WTC11 (cell line): ENCODE data around the gene MALSU1. TPM values are rescaled to one million over a fixed set of nuclear protein-coding genes. Genes with fewer than 3 reads are reported as not detected.

Experiments
- ATAC-seq: fragments of 200-7000 bp; cut with Tn5 transposase; 2 replicates; pipeline ENCODE4 v1.10.0; 2021; ENCODE audit warnings: mild to moderate bottlenecking, moderate library complexity
- CTCF ChIA-PET: fragments of 300-600 bp; sonication (Branson Sonifier 250); formaldehyde crosslinking; loops from one replicate; lab custom pipeline; 2021; ENCODE audit warnings: antibody characterized with exemption; lab: Charles Lee
- POLR2A ChIA-PET: fragments of 350-600 bp; sonication (Branson Sonifier 250); formaldehyde crosslinking; loops from one replicate; lab custom pipeline; 2021; ENCODE audit warnings: antibody characterized with exemption; lab: Charles Lee
- DNase-seq: peaks from one replicate; pipeline ENCODE4 v3.0.0; 2021; ENCODE audit warnings: low spot score
- H3K27ac Mint-ChIP-seq: 2 replicates; pipeline ENCODE4 v1.8.0; 2021; ENCODE audit warnings: mixed read lengths
- H3K27me3 Mint-ChIP-seq: 2 replicates; pipeline ENCODE4 v1.8.0; 2021; ENCODE audit warnings: low read depth, mild to moderate bottlenecking, moderate library complexity, mixed read lengths
- H3K36me3 Mint-ChIP-seq: 2 replicates; pipeline ENCODE4 v1.8.0; 2021; ENCODE audit warnings: mixed read lengths
- H3K4me1 Mint-ChIP-seq: 2 replicates; pipeline ENCODE4 v1.8.0; 2022; ENCODE audit warnings: mixed read lengths
- H3K4me3 Mint-ChIP-seq: 2 replicates; pipeline ENCODE4 v1.8.0; 2021; ENCODE audit warnings: mild to moderate bottlenecking, moderate library complexity, mixed read lengths
- H3K9me3 Mint-ChIP-seq: 2 replicates; pipeline ENCODE4 v1.8.0; 2021; ENCODE audit warnings: mixed read lengths
- ELF4 ChIP-seq: sonication (generic); formaldehyde crosslinking; IDR thresholded peaks from 2 replicates; pipeline ENCODE4 v1.8.1; 2022; ENCODE audit warnings: low read depth, mild to moderate bottlenecking, moderate library complexity, missing genetic modification reagents
- EMX1 ChIP-seq: fragments of 250-450 bp; sonication (Bioruptor Pico); IDR thresholded peaks from 2 replicates; pipeline ENCODE4 v1.8.0; 2021; ENCODE audit warnings: mild to moderate bottlenecking
- FOXK1 ChIP-seq: sonication (generic); formaldehyde crosslinking; IDR thresholded peaks from 2 replicates; pipeline ENCODE4 v1.8.0; 2022; ENCODE audit warnings: mild to moderate bottlenecking, moderate library complexity, missing genetic modification reagents
- FOXP1 ChIP-seq: sonication (generic); formaldehyde crosslinking; IDR thresholded peaks from 2 replicates; pipeline ENCODE4 v1.8.0; 2022; ENCODE audit warnings: missing genetic modification reagents, mild to moderate bottlenecking, moderate library complexity, borderline replicate concordance
- GTF2I ChIP-seq: fragments of 250-450 bp; sonication (Bioruptor Pico); conservative IDR thresholded peaks from 2 replicates; pipeline ENCODE4 v1.4.0; 2021; ENCODE audit warnings: mild to moderate bottlenecking
- NFATC4 ChIP-seq: fragments of 250-450 bp; sonication (Bioruptor Pico); IDR thresholded peaks from 2 replicates; pipeline ENCODE4 v1.9.0; 2021; ENCODE audit warnings: mild to moderate bottlenecking
- NR2C2 ChIP-seq: sonication (generic); formaldehyde crosslinking; IDR thresholded peaks from 2 replicates; pipeline ENCODE4 v1.8.0; 2022; ENCODE audit warnings: mild to moderate bottlenecking, missing genetic modification reagents
- RORB ChIP-seq: fragments of 250-450 bp; sonication (Bioruptor Pico); IDR thresholded peaks from 2 replicates; pipeline ENCODE4 v1.9.0; 2021; ENCODE audit warnings: mild to moderate bottlenecking
- TCF7 ChIP-seq: sonication (generic); formaldehyde crosslinking; IDR thresholded peaks from 2 replicates; pipeline ENCODE4 v1.8.0; 2022; ENCODE audit warnings: mild to moderate bottlenecking, low read depth, missing genetic modification reagents, moderate library complexity
- TP53 ChIP-seq: sonication (generic); formaldehyde crosslinking; IDR thresholded peaks from 2 replicates; pipeline ENCODE4 v1.8.1; 2023; ENCODE audit warnings: mild to moderate bottlenecking, missing genetic modification reagents
- ZBTB21 ChIP-seq: sonication (generic); formaldehyde crosslinking; IDR thresholded peaks from 2 replicates; pipeline ENCODE4 v1.8.1; 2023; ENCODE audit warnings: mild to moderate bottlenecking, missing genetic modification reagents, borderline replicate concordance
- ZNF121 ChIP-seq: sonication (generic); formaldehyde crosslinking; IDR thresholded peaks from 2 replicates; pipeline ENCODE4 v1.8.0; 2023; ENCODE audit warnings: missing genetic modification reagents
- ZNF138 ChIP-seq: sonication (generic); formaldehyde crosslinking; conservative IDR thresholded peaks from 2 replicates; pipeline ENCODE4 v1.8.1; 2022; ENCODE audit warnings: mild to moderate bottlenecking, moderate library complexity, missing genetic modification reagents
- ZNF317 ChIP-seq: sonication (generic); formaldehyde crosslinking; IDR thresholded peaks from 2 replicates; pipeline ENCODE4 v1.8.1; 2023; ENCODE audit warnings: low read depth, mild to moderate bottlenecking, moderate library complexity, missing genetic modification reagents, borderline replicate concordance
- total RNA-seq: library from RNA; stranded (reverse); gene quantifications from 3 replicates; pipeline ENCODE4 v1.2.3, GENCODE V29; 2021
- TF ChIP-seq, protein P1 (sequence below): fragments of 250-450 bp; sonication (Bioruptor Pico); IDR thresholded peaks from 2 replicates; pipeline ENCODE4 v2.1.2; 2022; ENCODE audit warnings: mild to moderate bottlenecking, moderate library complexity
- TF ChIP-seq, protein P2 (sequence below): sonication (generic); formaldehyde crosslinking; IDR thresholded peaks from 2 replicates; pipeline ENCODE4 v1.8.0; 2023; ENCODE audit warnings: missing genetic modification reagents, mild to moderate bottlenecking, borderline replicate concordance
- TF ChIP-seq, protein P3 (sequence below): sonication (generic); formaldehyde crosslinking; IDR thresholded peaks from 2 replicates; pipeline ENCODE4 v1.8.0; 2022; ENCODE audit warnings: mild to moderate bottlenecking, missing genetic modification reagents
- TF ChIP-seq, protein P4 (sequence below): sonication (generic); formaldehyde crosslinking; IDR thresholded peaks from 2 replicates; pipeline ENCODE4 v1.8.1; 2022; ENCODE audit warnings: mild to moderate bottlenecking, moderate library complexity, missing genetic modification reagents
- TF ChIP-seq, protein P5 (sequence below): fragments of 250-450 bp; sonication (Bioruptor Pico); IDR thresholded peaks from 2 replicates; pipeline ENCODE4 v1.9.0; 2021; ENCODE audit warnings: mild to moderate bottlenecking, borderline replicate concordance
- TF ChIP-seq, protein P6 (sequence below): sonication (generic); formaldehyde crosslinking; IDR thresholded peaks from 2 replicates; pipeline ENCODE4 v1.8.0; 2022; ENCODE audit warnings: mild to moderate bottlenecking, missing genetic modification reagents

Gene MALSU1
- total RNA-seq, 1 experiment from 2014 or later, result 81.5 TPM

DNA sequence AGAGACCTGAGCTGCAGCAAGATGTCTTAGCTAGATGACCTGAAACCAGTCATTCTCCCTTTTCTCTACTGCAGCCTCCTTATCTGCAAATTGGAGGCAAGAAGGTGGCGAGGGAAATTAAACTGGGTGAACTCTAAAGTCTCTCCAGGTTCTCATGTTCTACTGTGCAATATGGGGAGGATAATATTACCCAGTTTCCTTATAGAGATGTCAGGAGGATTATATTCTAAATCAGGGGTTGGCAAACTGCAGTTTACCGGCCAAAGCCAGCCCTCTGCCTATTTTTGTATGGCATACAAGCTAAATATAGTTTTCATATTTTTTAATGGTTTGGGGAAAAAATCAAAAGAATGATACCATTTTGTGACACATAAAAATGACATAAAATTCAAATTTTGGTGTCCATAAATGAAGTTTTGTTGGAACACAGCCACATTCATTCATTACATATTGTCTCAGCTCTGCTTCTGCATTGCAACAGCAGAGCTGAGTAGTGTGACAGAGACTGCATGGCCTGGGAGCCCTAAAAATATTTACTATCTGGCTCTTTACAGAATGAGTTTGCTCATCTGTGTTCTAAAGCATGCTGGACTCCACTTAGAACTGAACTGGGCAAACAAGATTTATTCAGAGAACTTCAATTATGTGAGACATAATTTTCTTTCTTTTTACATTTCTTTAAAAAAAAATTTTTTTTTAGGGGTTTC is 19.2 kb upstream of the MALSU1 start (continued):
- no peak for TF ChIP-seq TP53 (CRISPR knock-in tag)
- no peak for TF ChIP-seq NFATC4 (CRISPR knock-in tag)
- TF ChIP-seq FOXP1 (CRISPR knock-in tag), result no peak
- TF ChIP-seq GTF2I (CRISPR knock-in tag), result no peak
- no peak for TF ChIP-seq ZBTB21 (CRISPR knock-in tag)
- no peak for TF ChIP-seq ELF4 (CRISPR knock-in tag)
- TF ChIP-seq, protein P1, sequence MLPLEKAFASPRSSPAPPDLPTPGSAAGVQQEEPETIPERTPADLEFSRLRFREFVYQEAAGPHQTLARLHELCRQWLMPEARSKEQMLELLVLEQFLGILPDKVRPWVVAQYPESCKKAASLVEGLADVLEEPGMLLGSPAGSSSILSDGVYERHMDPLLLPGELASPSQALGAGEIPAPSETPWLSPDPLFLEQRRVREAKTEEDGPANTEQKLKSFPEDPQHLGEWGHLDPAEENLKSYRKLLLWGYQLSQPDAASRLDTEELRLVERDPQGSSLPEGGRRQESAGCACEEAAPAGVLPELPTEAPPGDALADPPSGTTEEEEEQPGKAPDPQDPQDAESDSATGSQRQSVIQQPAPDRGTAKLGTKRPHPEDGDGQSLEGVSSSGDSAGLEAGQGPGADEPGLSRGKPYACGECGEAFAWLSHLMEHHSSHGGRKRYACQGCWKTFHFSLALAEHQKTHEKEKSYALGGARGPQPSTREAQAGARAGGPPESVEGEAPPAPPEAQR (CRISPR knock-in tag), result no peak
- no peak for TF ChIP-seq NR2C2 (CRISPR knock-in tag)
- TF ChIP-seq, all 79 proteins: peak for 0

DNA sequence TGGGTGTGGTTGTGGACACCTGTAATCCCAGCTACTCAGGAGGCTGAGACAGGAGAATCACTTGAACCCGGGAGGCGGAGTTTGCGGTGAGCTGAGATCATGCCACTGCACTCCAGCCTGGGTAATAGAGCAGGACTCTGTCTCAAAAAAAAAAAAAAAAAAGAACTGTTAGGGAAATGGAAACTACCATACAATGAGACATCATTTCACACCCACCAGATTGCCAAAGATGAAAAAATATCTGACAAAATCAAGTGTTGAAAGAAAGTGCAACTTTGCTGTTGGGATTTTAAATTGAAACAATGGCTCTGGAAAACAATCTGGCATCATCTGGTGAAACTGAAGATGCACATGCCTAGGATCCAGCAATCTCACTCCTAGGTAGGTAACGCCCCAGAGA is 16.1 kb upstream of the MALSU1 start:
- CTCF ChIA-PET, result interaction anchor here (3.9 kb wide), 1 partner anchor 10 kb away, joined by 17 read pairs; no protein-coding TSS in a partner anchor
- Mint-ChIP-seq H3K4me3 (no peak overlapping the region), H3K27ac (no peak overlapping the region), H3K9me3 (no peaks in the 10 kb centered on the region), H3K27me3 (no peaks in the 10 kb centered on the region), H3K4me1 (peaks cover 6% of the 10 kb centered on the region), H3K36me3 (no peaks in the 10 kb centered on the region)
- no peak for ATAC-seq
- POLR2A ChIA-PET, result no interaction called here
- DNase-seq, result no peak
- TF ChIP-seq EMX1 (CRISPR knock-in tag) (no peak), ZBTB21 (CRISPR knock-in tag) (no peak), ZNF138 (no peak), TCF7 (CRISPR knock-in tag) (no peak), ZNF121 (CRISPR knock-in tag) (no peak), RORB (CRISPR knock-in tag) (no peak), FOXK1 (CRISPR knock-in tag) (no peak), ZNF317 (no peak)
- TF ChIP-seq, protein P2, sequence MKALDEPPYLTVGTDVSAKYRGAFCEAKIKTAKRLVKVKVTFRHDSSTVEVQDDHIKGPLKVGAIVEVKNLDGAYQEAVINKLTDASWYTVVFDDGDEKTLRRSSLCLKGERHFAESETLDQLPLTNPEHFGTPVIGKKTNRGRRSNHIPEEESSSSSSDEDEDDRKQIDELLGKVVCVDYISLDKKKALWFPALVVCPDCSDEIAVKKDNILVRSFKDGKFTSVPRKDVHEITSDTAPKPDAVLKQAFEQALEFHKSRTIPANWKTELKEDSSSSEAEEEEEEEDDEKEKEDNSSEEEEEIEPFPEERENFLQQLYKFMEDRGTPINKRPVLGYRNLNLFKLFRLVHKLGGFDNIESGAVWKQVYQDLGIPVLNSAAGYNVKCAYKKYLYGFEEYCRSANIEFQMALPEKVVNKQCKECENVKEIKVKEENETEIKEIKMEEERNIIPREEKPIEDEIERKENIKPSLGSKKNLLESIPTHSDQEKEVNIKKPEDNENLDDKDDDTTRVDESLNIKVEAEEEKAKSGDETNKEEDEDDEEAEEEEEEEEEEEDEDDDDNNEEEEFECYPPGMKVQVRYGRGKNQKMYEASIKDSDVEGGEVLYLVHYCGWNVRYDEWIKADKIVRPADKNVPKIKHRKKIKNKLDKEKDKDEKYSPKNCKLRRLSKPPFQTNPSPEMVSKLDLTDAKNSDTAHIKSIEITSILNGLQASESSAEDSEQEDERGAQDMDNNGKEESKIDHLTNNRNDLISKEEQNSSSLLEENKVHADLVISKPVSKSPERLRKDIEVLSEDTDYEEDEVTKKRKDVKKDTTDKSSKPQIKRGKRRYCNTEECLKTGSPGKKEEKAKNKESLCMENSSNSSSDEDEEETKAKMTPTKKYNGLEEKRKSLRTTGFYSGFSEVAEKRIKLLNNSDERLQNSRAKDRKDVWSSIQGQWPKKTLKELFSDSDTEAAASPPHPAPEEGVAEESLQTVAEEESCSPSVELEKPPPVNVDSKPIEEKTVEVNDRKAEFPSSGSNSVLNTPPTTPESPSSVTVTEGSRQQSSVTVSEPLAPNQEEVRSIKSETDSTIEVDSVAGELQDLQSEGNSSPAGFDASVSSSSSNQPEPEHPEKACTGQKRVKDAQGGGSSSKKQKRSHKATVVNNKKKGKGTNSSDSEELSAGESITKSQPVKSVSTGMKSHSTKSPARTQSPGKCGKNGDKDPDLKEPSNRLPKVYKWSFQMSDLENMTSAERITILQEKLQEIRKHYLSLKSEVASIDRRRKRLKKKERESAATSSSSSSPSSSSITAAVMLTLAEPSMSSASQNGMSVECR (CRISPR knock-in tag), result no peak
- TF ChIP-seq, protein P3, sequence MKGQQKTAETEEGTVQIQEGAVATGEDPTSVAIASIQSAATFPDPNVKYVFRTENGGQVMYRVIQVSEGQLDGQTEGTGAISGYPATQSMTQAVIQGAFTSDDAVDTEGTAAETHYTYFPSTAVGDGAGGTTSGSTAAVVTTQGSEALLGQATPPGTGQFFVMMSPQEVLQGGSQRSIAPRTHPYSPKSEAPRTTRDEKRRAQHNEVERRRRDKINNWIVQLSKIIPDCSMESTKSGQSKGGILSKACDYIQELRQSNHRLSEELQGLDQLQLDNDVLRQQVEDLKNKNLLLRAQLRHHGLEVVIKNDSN (CRISPR knock-in tag), result no peak
- TF ChIP-seq, protein P4, sequence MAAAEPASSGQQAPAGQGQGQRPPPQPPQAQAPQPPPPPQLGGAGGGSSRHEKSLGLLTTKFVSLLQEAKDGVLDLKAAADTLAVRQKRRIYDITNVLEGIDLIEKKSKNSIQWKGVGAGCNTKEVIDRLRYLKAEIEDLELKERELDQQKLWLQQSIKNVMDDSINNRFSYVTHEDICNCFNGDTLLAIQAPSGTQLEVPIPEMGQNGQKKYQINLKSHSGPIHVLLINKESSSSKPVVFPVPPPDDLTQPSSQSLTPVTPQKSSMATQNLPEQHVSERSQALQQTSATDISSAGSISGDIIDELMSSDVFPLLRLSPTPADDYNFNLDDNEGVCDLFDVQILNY, result no peak
- TF ChIP-seq, protein P5, sequence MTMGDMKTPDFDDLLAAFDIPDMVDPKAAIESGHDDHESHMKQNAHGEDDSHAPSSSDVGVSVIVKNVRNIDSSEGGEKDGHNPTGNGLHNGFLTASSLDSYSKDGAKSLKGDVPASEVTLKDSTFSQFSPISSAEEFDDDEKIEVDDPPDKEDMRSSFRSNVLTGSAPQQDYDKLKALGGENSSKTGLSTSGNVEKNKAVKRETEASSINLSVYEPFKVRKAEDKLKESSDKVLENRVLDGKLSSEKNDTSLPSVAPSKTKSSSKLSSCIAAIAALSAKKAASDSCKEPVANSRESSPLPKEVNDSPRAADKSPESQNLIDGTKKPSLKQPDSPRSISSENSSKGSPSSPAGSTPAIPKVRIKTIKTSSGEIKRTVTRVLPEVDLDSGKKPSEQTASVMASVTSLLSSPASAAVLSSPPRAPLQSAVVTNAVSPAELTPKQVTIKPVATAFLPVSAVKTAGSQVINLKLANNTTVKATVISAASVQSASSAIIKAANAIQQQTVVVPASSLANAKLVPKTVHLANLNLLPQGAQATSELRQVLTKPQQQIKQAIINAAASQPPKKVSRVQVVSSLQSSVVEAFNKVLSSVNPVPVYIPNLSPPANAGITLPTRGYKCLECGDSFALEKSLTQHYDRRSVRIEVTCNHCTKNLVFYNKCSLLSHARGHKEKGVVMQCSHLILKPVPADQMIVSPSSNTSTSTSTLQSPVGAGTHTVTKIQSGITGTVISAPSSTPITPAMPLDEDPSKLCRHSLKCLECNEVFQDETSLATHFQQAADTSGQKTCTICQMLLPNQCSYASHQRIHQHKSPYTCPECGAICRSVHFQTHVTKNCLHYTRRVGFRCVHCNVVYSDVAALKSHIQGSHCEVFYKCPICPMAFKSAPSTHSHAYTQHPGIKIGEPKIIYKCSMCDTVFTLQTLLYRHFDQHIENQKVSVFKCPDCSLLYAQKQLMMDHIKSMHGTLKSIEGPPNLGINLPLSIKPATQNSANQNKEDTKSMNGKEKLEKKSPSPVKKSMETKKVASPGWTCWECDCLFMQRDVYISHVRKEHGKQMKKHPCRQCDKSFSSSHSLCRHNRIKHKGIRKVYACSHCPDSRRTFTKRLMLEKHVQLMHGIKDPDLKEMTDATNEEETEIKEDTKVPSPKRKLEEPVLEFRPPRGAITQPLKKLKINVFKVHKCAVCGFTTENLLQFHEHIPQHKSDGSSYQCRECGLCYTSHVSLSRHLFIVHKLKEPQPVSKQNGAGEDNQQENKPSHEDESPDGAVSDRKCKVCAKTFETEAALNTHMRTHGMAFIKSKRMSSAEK, result no peak
- TF ChIP-seq, protein P6, sequence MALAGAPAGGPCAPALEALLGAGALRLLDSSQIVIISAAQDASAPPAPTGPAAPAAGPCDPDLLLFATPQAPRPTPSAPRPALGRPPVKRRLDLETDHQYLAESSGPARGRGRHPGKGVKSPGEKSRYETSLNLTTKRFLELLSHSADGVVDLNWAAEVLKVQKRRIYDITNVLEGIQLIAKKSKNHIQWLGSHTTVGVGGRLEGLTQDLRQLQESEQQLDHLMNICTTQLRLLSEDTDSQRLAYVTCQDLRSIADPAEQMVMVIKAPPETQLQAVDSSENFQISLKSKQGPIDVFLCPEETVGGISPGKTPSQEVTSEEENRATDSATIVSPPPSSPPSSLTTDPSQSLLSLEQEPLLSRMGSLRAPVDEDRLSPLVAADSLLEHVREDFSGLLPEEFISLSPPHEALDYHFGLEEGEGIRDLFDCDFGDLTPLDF, result no peak
